B cell (primary cell): ENCODE data around the gene RSAD1. TPM values are rescaled to one million over a fixed set of nuclear protein-coding genes. Genes with fewer than 3 reads are reported as not detected.

Experiments used
- ATAC-seq: fragments of 200-7000 bp; cut with Tn5 transposase; one replicate; pipeline ENCODE4 v1.10.0; 2021; ENCODE audit warnings: low read depth, mild to moderate bottlenecking, moderate number of reproducible peaks, moderate library complexity
- CTCF ChIA-PET: fragments of 350-600 bp; sonication (Branson Sonifier 250); formaldehyde crosslinking; loops from one replicate; lab custom pipeline; 2021; ENCODE audit warnings: antibody characterized with exemption, inconsistent platforms; lab: Charles Lee
- POLR2A ChIA-PET: fragments of 350-600 bp; sonication (Branson Sonifier 250); formaldehyde crosslinking; loops from one replicate; lab custom pipeline; 2021; ENCODE audit warnings: antibody characterized with exemption; lab: Charles Lee
- DNase-seq: peaks from one replicate; pipeline ENCODE4 v3.0.0; 2013
- H2AFZ ChIP-seq: 2 replicates; pipeline ENCODE4 v1.6.1; 2012; ENCODE audit warnings: mild to moderate bottlenecking, low read depth, low read length; ENCODE audit not compliant: insufficient read depth, poor library complexity, severe bottlenecking
- H3K27ac ChIP-seq, 2 donors: 1 replicate in 1 of 2; 2 replicates in 1 of 2; pipeline ENCODE4 v1.5.1; 2012 to 2013; ENCODE audit warnings: low read length in 2 of 2, mild to moderate bottlenecking in 2 of 2, moderate library complexity in 1 of 2
- H3K27me3 ChIP-seq, 4 experiments: fragments of 200-600 bp in 1 of 4; sonication (generic) in 1 of 4; replicated peaks in 1 of 4; 1 replicate in 2 of 4; 2 replicates in 2 of 4; pipeline versions ENCODE4 v1.6.1 to v1.7.0; 2013 to 2016; ENCODE audit warnings: low read length in 3 of 4, mild to moderate bottlenecking in 2 of 4, mixed read lengths in 1 of 4, moderate library complexity in 1 of 4; ENCODE audit not compliant: insufficient read depth in 4 of 4, control insufficient read depth in 3 of 4; ENCODE audit errors: control extremely low read depth in 1 of 4
- H3K36me3 ChIP-seq, 2 experiments: replicated peaks in 1 of 2; 1 replicate in 1 of 2; 2 replicates in 1 of 2; pipeline versions ENCODE4 v1.6.1 to v1.7.1; 2013; ENCODE audit warnings: low read length in 1 of 2; ENCODE audit not compliant: insufficient read depth in 2 of 2, control insufficient read depth in 1 of 2; ENCODE audit errors: control extremely low read depth in 1 of 2, extremely low read depth in 1 of 2
- H3K4me1 ChIP-seq, 2 donors: fragments of 200-600 bp in 1 of 2; sonication (generic) in 1 of 2; 1 replicate in 1 of 2; 2 replicates in 1 of 2; pipeline versions ENCODE4 v1.5.1 to v1.6.1; 2013 to 2017; ENCODE audit warnings: low read length in 2 of 2; ENCODE audit not compliant: control insufficient read depth in 2 of 2, insufficient read depth in 2 of 2
- H3K4me2 ChIP-seq: replicated peaks from 2 replicates; pipeline ENCODE3; 2012; ENCODE audit warnings: mild to moderate bottlenecking, low read depth, low read length; ENCODE audit not compliant: poor library complexity, severe bottlenecking
- H3K4me3 ChIP-seq, 5 experiments: fragments of 200-600 bp in 1 of 5; sonication (generic) in 1 of 5; 1 replicate in 3 of 5; 2 replicates in 2 of 5; pipeline versions ENCODE4 v1.5.1 to v1.7.0; 2011 to 2016; ENCODE audit warnings: low read length in 4 of 5, mild to moderate bottlenecking in 4 of 5, low read depth in 2 of 5, control low read depth in 1 of 5, moderate library complexity in 1 of 5; ENCODE audit not compliant: insufficient read depth in 1 of 5; ENCODE audit errors: control extremely low read depth in 1 of 5, extremely low read depth in 1 of 5
- H3K79me2 ChIP-seq: fragments of 200-600 bp; sonication (generic); one replicate; pipeline ENCODE4 v1.6.0; 2016; ENCODE audit warnings: low read length; ENCODE audit not compliant: control insufficient read depth, insufficient read depth
- H3K9ac ChIP-seq: fragments of 200-600 bp; sonication (generic); 2 replicates; pipeline ENCODE4 v1.6.1; 2017; ENCODE audit warnings: mild to moderate bottlenecking, low read length, moderate library complexity
- H3K9me3 ChIP-seq, 3 donors: one replicate each; pipeline versions ENCODE4 v1.6.1 to v1.7.1; 2013; ENCODE audit warnings: low read length in 2 of 3; ENCODE audit not compliant: control insufficient read depth in 2 of 3, insufficient read depth in 1 of 3; ENCODE audit errors: control extremely low read depth in 1 of 3
- H4K20me1 ChIP-seq: 2 replicates; pipeline ENCODE4 v1.6.0; 2012; ENCODE audit warnings: mild to moderate bottlenecking, low read length; ENCODE audit not compliant: insufficient read depth, control insufficient read depth, poor library complexity, severe bottlenecking
- H3K27ac Mint-ChIP-seq: one replicate; pipeline ENCODE4 v1.8.0; 2021; ENCODE audit warnings: mixed read lengths
- H3K27me3 Mint-ChIP-seq: one replicate; pipeline ENCODE4 v1.8.0; 2021; ENCODE audit warnings: mixed read lengths
- H3K4me1 Mint-ChIP-seq: one replicate; pipeline ENCODE4 v1.8.0; 2021; ENCODE audit warnings: mixed read lengths
- H3K4me3 Mint-ChIP-seq: one replicate; pipeline ENCODE4 v1.8.0; 2021; ENCODE audit warnings: mixed read lengths
- H3K9me3 Mint-ChIP-seq: one replicate; pipeline ENCODE4 v1.8.0; 2022; ENCODE audit warnings: mixed read lengths; ENCODE audit not compliant: insufficient read depth
- CTCF ChIP-seq: fragments of 200-600 bp; IDR thresholded peaks from one replicate; pipeline ENCODE4 v1.8.0; 2022; ENCODE audit warnings: antibody characterized with exemption, mild to moderate bottlenecking
- EZH2 ChIP-seq: IDR thresholded peaks from 2 replicates; pipeline ENCODE4 v1.6.1; 2012; ENCODE audit warnings: borderline replicate concordance, low read depth, mild to moderate bottlenecking, moderate library complexity, low read length; ENCODE audit not compliant: insufficient read depth, poor library complexity, severe bottlenecking
- WGBS: methylation state at CpG from one replicate; pipeline ENCODE4 v1.1.5; 2013; ENCODE audit warnings: missing lambda C conversion rate; ENCODE audit not compliant: insufficient coverage; 5-methylcytosine and 5-hydroxymethylcytosine counted together
- intact Hi-C: fragments of 100-400 bp; cut with micrococcal nuclease; formaldehyde crosslinking; loops from one replicate; pipeline ENCODE4 v1.10.0; 2022
- polyA plus RNA-seq: library from polyadenylated mRNA; depleted of rRNA; stranded (reverse); fragments of >200 nt; gene quantifications from 2 replicates; pipeline ENCODE4 v1.2.3, GENCODE V29; 2012
- total RNA-seq, 2 donors: library from RNA; stranded (reverse); fragments of 120-200 nt in 1 of 2; gene quantifications; 1 replicate in 1 of 2; 2 replicates in 1 of 2; pipeline versions ENCODE4 v1.2.3 to v1.2.4, GENCODE V29; 2013 to 2022

Gene RSAD1
- total and polyA plus RNA-seq, 2 donors (not counting 1 experiment from before 2014, with no cell fraction given): 53.4 to 63.9 TPM

- Mint-ChIP-seq H3K27ac (peak overlapping the region; percentile 74), H3K9me3 (no peaks in the 10 kb centered on the region), H3K4me3 (peak overlapping the region; percentile 77), H3K4me1 (peaks cover 45% of the 10 kb centered on the region), H3K27me3 (peaks cover 5% of the 10 kb centered on the region)
- Histone ChIP-seq H3K27me3 (peaks cover 0 to 29% (median 10%) of the 10 kb centered on the region in 4 experiments), H3K9me3 (peaks cover 0 to 23% (median 0%) of the 10 kb centered on the region in 3 donors), H3K4me3 (no peak overlapping the region), H3K36me3 (peaks cover 0 to 7% of the 10 kb centered on the region in 2 experiments), H3K79me2 (no peaks in the 10 kb centered on the region), H2AFZ (no peak overlapping the region), H3K27ac (peak overlapping the region in 1 of 2 donors; percentile 59), H3K4me2 (peak overlapping the region; percentile 40), H4K20me1 (no peaks in the 10 kb centered on the region), H3K9ac (no peak overlapping the region), H3K4me1 (peaks cover 14 to 43% of the 10 kb centered on the region in 2 donors)
- intact Hi-C loops: no loop called here
- TF ChIP-seq CTCF (no peak), EZH2 (no peak)
- DNase-seq: no peak
- ChIA-PET POLR2A (interaction anchor here (1.2 kb wide), 1 partner anchor 12 kb away, joined by 3 read pairs; the partner anchor contains the start of gene RSAD1), CTCF (interaction anchor here (0.7 to 3.2 kb wide), 3 partner anchors 11 to 70 kb away, joined by 3 to 13 read pairs (median 3); partner anchors contain the start of genes LRRC59 and RSAD1)
- 78% methylated on average over 7 of the region's 7 CpGs for WGBS
- no peak for ATAC-seq
Observed at GRCh38 chr17:50467114-50467854, 11.4 kb upstream of the RSAD1 start.

- H2AFZ ChIP-seq: no peak overlapping the region
- H3K27me3 ChIP-seq: peaks cover 0 to 29% (median 10%) of the 10 kb centered on the region in 4 experiments
- H3K4me1 Mint-ChIP-seq: peaks cover 45% of the 10 kb centered on the region
- WGBS: 78% methylated on average over 13 of the region's 13 CpGs
- H3K9ac ChIP-seq: no peak overlapping the region
- H3K4me3 Mint-ChIP-seq: peak overlapping the region; percentile 77
- no peaks in the 10 kb centered on the region for H3K9me3 Mint-ChIP-seq
- H3K4me2 ChIP-seq: no peak overlapping the region
- no peak overlapping the region for H3K27ac ChIP-seq
- peaks cover 2 to 5% of the 10 kb centered on the region in 2 experiments for H3K36me3 ChIP-seq
- ChIA-PET CTCF (interaction anchor here (0.7 to 3.2 kb wide), 4 partner anchors 10 to 70 kb away, joined by 3 to 13 read pairs (median 3); partner anchors contain the start of genes LRRC59 and RSAD1), POLR2A (interaction anchor here (1.2 kb wide), 1 partner anchor 11 kb away, joined by 3 read pairs; the partner anchor contains the start of gene RSAD1)
- ATAC-seq (no peak), DNase-seq (no peak)
- no peaks in the 10 kb centered on the region for H4K20me1 ChIP-seq
- H3K4me3 ChIP-seq: no peak overlapping the region
- intact Hi-C loops: no loop called here
- H3K79me2 ChIP-seq: no peaks in the 10 kb centered on the region
- H3K4me1 ChIP-seq: peaks cover 14 to 43% of the 10 kb centered on the region in 2 donors
- peaks cover 5% of the 10 kb centered on the region for H3K27me3 Mint-ChIP-seq
- peaks cover 0 to 23% (median 0%) of the 10 kb centered on the region in 3 donors for H3K9me3 ChIP-seq
- H3K27ac Mint-ChIP-seq: peak overlapping the region; percentile 50
- TF ChIP-seq EZH2: no peak
- TF ChIP-seq CTCF: no peak
Observed at GRCh38 chr17:50467855-50468303, 10.8 kb upstream of the RSAD1 start.
